ENCODE data around the gene MAPK11. TPM values are rescaled to one million over a fixed set of nuclear protein-coding genes. Genes with fewer than 3 reads are reported as not detected.
A peak's percentile ranks its signal among the peaks of the same experiment; 100 is the strongest.

MAPK11 gene
- polyA plus RNA-seq, 3 donors: 0.81 TPM; not detected in 2

DNA sequence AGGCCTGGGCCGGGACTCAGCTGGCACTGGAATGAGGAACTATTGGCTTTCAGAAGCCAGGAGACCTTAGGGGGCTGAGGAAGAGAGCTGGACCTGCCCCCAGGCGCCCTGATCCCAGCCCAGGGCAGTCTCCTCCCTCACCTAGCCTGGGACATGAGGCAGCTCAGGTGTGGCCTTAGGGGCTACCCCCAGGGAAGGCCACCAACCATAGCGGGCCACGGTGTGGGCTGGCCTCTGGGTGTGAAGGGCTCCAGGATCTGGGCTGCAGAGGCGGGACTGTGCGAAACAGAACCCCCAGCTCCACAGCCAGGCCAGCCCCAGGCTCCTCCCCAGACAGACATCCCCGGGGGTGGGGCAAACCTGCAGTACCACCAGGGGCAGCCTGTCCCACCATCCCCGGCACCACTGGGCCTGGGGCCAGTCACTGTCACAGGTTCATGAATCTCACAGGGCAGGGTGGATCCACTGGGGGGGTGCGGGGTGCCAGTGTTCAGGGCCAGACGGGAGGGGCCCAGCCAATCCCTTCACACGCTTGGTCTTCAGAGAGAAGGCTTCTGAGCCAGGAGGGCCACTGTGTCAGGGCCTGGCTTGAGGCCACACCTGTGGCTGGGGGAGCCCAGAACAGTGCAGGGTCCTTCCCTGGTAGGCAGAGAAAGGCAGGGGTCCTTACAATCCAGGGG is 33.8 kb upstream of the MAPK11 start:
- H3K4me1 ChIP-seq (ENCODE audit: control insufficient read depth in 1 of 2, insufficient read depth in 2 of 2, low read length in 2 of 2): peaks cover 68 to 78% of the 10 kb centered on the region in 2 donors
- peaks cover 8 to 23% of the 10 kb centered on the region in 2 donors for H3K36me3 Mint-ChIP-seq
- peak; percentile 84 to 96 (median 92) for DNase-seq

DNA sequence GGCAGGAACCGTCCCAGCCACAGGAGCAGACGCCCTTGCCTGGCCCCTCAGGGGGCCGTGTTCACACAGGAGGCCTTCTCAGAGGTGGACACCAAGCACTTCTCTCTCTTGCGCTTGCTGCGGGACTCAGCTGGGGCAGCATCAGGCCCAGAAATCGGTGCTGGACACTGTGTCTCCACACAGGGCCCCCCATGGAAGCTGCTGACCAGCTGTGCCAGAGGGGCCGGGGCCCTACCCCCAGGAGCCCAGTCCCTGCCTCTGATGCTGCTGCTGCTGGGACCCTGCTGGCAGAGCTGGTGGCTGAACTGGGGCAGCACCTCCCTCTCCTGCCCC is 33.3 kb upstream of the MAPK11 start:
- peaks cover 52% of the 10 kb centered on the region for H3K4me1 Mint-ChIP-seq
- peaks cover 0 to 1% (median 0%) of the 10 kb centered on the region in 3 donors for H3K27me3 Mint-ChIP-seq (ENCODE audit: low read depth in 3 of 3)
- Histone ChIP-seq H3K79me2 (ENCODE audit: insufficient read depth, low read length) (peaks cover 86% of the 10 kb centered on the region), H3K36me3 (replicated peaks in 1 of 2; ENCODE audit: control insufficient read depth in 1 of 2, insufficient read depth in 2 of 2, low read length in 2 of 2) (peaks cover 7 to 16% of the 10 kb centered on the region in 2 donors), H4K20me1 (ENCODE audit: insufficient read depth, low read length) (peaks cover 83% of the 10 kb centered on the region), H3K9me3 (replicated peaks in 1 of 2; ENCODE audit: control insufficient read depth in 1 of 2, insufficient read depth in 1 of 2, low read length in 2 of 2) (no peaks in the 10 kb centered on the region), H3K27ac (ENCODE audit: low read depth in 1 of 2, low read length in 2 of 2) (peak overlapping the region; percentile 97 to 100), H3K4me2 (replicated peaks; ENCODE audit: extremely low read depth, low read length, poor library complexity, severe bottlenecking) (peak overlapping the region; percentile 93), H3K27me3 (ENCODE audit: control insufficient read depth in 2 of 2, insufficient read depth in 2 of 2, low read length in 2 of 2) (no peaks in the 10 kb centered on the region), H2AFZ (ENCODE audit: insufficient read depth, low read depth, low read length, poor library complexity, severe bottlenecking) (no peak overlapping the region), H3K9ac (ENCODE audit: insufficient read depth, low read length, poor library complexity, severe bottlenecking) (peak overlapping the region; percentile 94), H3K4me1 (ENCODE audit: control insufficient read depth in 1 of 2, insufficient read depth in 2 of 2, low read length in 2 of 2) (peaks cover 67 to 78% of the 10 kb centered on the region in 2 donors), H3K4me3 (replicated peaks in 1 of 3; ENCODE audit: low read depth in 2 of 3, low read length in 3 of 3) (peak overlapping the region; percentile 20 to 100 (median 43))
- DNase-seq: no peak
- H3K36me3 Mint-ChIP-seq: peaks cover 8 to 23% of the 10 kb centered on the region in 2 donors
- intact Hi-C loops (cut with micrococcal nuclease): loop anchor here (1.0 to 10.0 kb wide), 4 partner anchors 13 to 339 kb away; partner anchors contain the start of genes DENND6B (in 1 of the 2), PIM3 (in 1 of the 2) and TYMP (in 1 of the 2)
- H3K4me3 Mint-ChIP-seq: peak overlapping the region; percentile 96
- 29% methylated on average over 7 of the region's 7 CpGs for WGBS (ENCODE audit: insufficient coverage)
- TF ChIP-seq, protein P1, sequence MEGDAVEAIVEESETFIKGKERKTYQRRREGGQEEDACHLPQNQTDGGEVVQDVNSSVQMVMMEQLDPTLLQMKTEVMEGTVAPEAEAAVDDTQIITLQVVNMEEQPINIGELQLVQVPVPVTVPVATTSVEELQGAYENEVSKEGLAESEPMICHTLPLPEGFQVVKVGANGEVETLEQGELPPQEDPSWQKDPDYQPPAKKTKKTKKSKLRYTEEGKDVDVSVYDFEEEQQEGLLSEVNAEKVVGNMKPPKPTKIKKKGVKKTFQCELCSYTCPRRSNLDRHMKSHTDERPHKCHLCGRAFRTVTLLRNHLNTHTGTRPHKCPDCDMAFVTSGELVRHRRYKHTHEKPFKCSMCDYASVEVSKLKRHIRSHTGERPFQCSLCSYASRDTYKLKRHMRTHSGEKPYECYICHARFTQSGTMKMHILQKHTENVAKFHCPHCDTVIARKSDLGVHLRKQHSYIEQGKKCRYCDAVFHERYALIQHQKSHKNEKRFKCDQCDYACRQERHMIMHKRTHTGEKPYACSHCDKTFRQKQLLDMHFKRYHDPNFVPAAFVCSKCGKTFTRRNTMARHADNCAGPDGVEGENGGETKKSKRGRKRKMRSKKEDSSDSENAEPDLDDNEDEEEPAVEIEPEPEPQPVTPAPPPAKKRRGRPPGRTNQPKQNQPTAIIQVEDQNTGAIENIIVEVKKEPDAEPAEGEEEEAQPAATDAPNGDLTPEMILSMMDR (IDR thresholded peaks at IDR 0.05): no peak
- peaks cover 0 to 2% (median 0%) of the 10 kb centered on the region in 7 donors for H3K9me3 Mint-ChIP-seq
- peak overlapping the region; percentile 99 to 100 (median 100) for H3K27ac Mint-ChIP-seq

More for the DNA sequence above, 33.8 kb upstream of the MAPK11 start:
- Histone ChIP-seq H3K9me3 (replicated peaks in 1 of 2; ENCODE audit: control insufficient read depth in 1 of 2, insufficient read depth in 1 of 2, low read length in 2 of 2) (no peaks in the 10 kb centered on the region), H3K9ac (ENCODE audit: insufficient read depth, low read length, poor library complexity, severe bottlenecking) (peak overlapping the region; percentile 94), H3K79me2 (ENCODE audit: insufficient read depth, low read length) (peaks cover 81% of the 10 kb centered on the region), H2AFZ (ENCODE audit: insufficient read depth, low read depth, low read length, poor library complexity, severe bottlenecking) (no peak overlapping the region), H3K4me3 (replicated peaks in 1 of 3; ENCODE audit: low read depth in 2 of 3, low read length in 3 of 3) (peak overlapping the region; percentile 20 to 100 (median 43)), H3K27me3 (ENCODE audit: control insufficient read depth in 2 of 2, insufficient read depth in 2 of 2, low read length in 2 of 2) (no peaks in the 10 kb centered on the region), H3K27ac (ENCODE audit: low read depth in 1 of 2, low read length in 2 of 2) (peak overlapping the region; percentile 97 to 100), H3K36me3 (replicated peaks in 1 of 2; ENCODE audit: control insufficient read depth in 1 of 2, insufficient read depth in 2 of 2, low read length in 2 of 2) (peaks cover 7 to 14% of the 10 kb centered on the region in 2 donors), H4K20me1 (ENCODE audit: insufficient read depth, low read length) (peaks cover 78% of the 10 kb centered on the region), H3K4me2 (replicated peaks; ENCODE audit: extremely low read depth, low read length, poor library complexity, severe bottlenecking) (peak overlapping the region; percentile 93)
- H3K9me3 Mint-ChIP-seq: peaks cover 0 to 2% (median 0%) of the 10 kb centered on the region in 7 donors
- peaks cover 52% of the 10 kb centered on the region for H3K4me1 Mint-ChIP-seq
- peaks cover 0 to 2% (median 1%) of the 10 kb centered on the region in 3 donors for H3K27me3 Mint-ChIP-seq (ENCODE audit: low read depth in 3 of 3)
- WGBS (ENCODE audit: insufficient coverage): 0% methylated on average over 10 of the region's 11 CpGs
- H3K4me3 Mint-ChIP-seq: peak overlapping the region; percentile 96
- TF ChIP-seq, protein P1 (IDR thresholded peaks at IDR 0.05): no peak
- H3K27ac Mint-ChIP-seq: peak overlapping the region; percentile 99 to 100 (median 100)
- intact Hi-C loops (cut with micrococcal nuclease): loop anchor here (1.0 to 10.0 kb wide), 4 partner anchors 13 to 339 kb away; partner anchors contain the start of genes DENND6B (in 1 of the 2), PIM3 (in 1 of the 2) and TYMP (in 1 of the 2)

Data from CD14-positive monocyte (primary cell).